Heart left ventricle (tissue), 16 donors: Measurements from ENCODE around the gene CXCL5. TPM values are rescaled to one million over a fixed set of nuclear protein-coding genes. Genes with fewer than 3 reads are reported as not detected.

Source experiments
- ATAC-seq, 4 donors: fragments of 200-7000 bp; cut with Tn5 transposase; one replicate each; pipeline ENCODE4 v1.9.1; 2020 to 2022; ENCODE audit warnings: moderate library complexity in 4 of 4, mild to moderate bottlenecking in 3 of 4, moderate number of reproducible peaks in 1 of 4
- DNase-seq, 5 donors: peaks; one replicate each; pipeline ENCODE4 v3.0.0-alpha.2; 2020
- H3K27ac ChIP-seq, 12 donors: fragments of 200-600 bp; sonication (generic) in 4 of 12; one replicate each; pipeline versions ENCODE4 v1.5.0 to v1.8.0; 2016 to 2022; ENCODE audit warnings: mild to moderate bottlenecking in 2 of 12
- H3K27me3 ChIP-seq, 9 donors: fragments of 200-600 bp; sonication (generic) in 2 of 9; one replicate each; pipeline versions ENCODE4 v1.5.1 to v1.8.0; 2016 to 2022; ENCODE audit warnings: mild to moderate bottlenecking in 3 of 9
- H3K36me3 ChIP-seq, 9 donors: fragments of 200-600 bp; sonication (generic) in 2 of 9; one replicate each; pipeline versions ENCODE4 v1.5.0 to v1.8.0; 2018 to 2022; ENCODE audit warnings: mild to moderate bottlenecking in 2 of 9
- H3K4me1 ChIP-seq, 12 donors: fragments of 200-600 bp; sonication (generic) in 4 of 12; one replicate each; pipeline versions ENCODE4 v1.5.0 to v1.8.0; 2016 to 2022; ENCODE audit warnings: mild to moderate bottlenecking in 3 of 12
- H3K4me3 ChIP-seq, 12 donors: fragments of 200-600 bp; sonication (generic) in 4 of 12; one replicate each; pipeline versions ENCODE4 v1.5.0 to v1.8.0; 2017 to 2022; ENCODE audit warnings: mild to moderate bottlenecking in 9 of 12, moderate library complexity in 4 of 12
- H3K9me3 ChIP-seq, 12 donors: fragments of 200-600 bp; sonication (generic) in 4 of 12; one replicate each; pipeline versions ENCODE4 v1.5.0 to v1.8.0; 2016 to 2022; ENCODE audit warnings: mild to moderate bottlenecking in 1 of 12
- POLR2A ChIP-seq, 2 donors: fragments of 450-650 bp; IDR thresholded peaks; one replicate each; pipeline ENCODE4 v1.6.1; 2017; ENCODE audit warnings: antibody characterized with exemption in 2 of 2, mild to moderate bottlenecking in 2 of 2, moderate library complexity in 2 of 2
- WGBS, 4 donors: extraction: QIAGEN DNeasy Blood & Tissue Kit in 2 of 4; methylation state at CpG; one replicate each; pipeline versions ENCODE4 v1.1.5 to v1.1.7; 2013 to 2018; 5-methylcytosine and 5-hydroxymethylcytosine counted together
- intact Hi-C, 10 donors: fragments of 100-400 bp; cut with DNase I; formaldehyde crosslinking; loops; one replicate each; pipeline versions ENCODE4 v1.11.1 to v1.14.2; 2022
- polyA plus RNA-seq, 2 donors: library from polyadenylated mRNA; stranded (reverse); fragments of 200-250 nt; gene quantifications; one replicate each; pipeline ENCODE4 v1.2.3, GENCODE V29; 2013
- total RNA-seq, 9 donors: library from RNA; depleted of rRNA in 2 of 9; stranded (reverse); fragments of >200 nt in 2 of 9; fragmentation: NEBNext Ultra II Directional in 3 of 9; extraction: Animal tissue kit (Norgen Biotek cat#: 25700) in 3 of 9; gene quantifications; one replicate each; pipeline versions ENCODE4 v1.1.0 to v1.2.4, GENCODE V29; 2016 to 2023
- TF ChIP-seq, protein P1 (sequence below), 12 donors: fragments of 200-600 bp; sonication (generic) in 4 of 12; IDR thresholded peaks; one replicate each; pipeline versions ENCODE4 v1.5.0 to v1.8.0; 2018 to 2022; ENCODE audit warnings: antibody characterized with exemption in 12 of 12, mild to moderate bottlenecking in 5 of 12
- donor health status: ischemic (EF 13 %, LVEDD 7.1; RV severe dilation, severe dysfunction).
- donor health status: healthy with polysubstance abuse.
- donor health status: DM: no; HTN: yes; CAD: no.
- donor health status: DM: no; HTN: no; CAD: no.
- donor health status: ischemic (EF 25% LVEDD 6.9; RV normal size, moderate dysfunction).
- donor health status: ischemic (EF 25% LVEDD 5.7; RV mildly dilated, moderate dysfunction).
- donor health status: healthy.
- donor health status: DM: yes; HTN: yes; CAD: no.
- donor health status: ischemic (EF 35%, LVEDD 5.7; RV mildly dilated, moderate dysfunction).
- donor health status: nonischemic (EF 11% LVEDD 7.7; RV severe dilation, severe dysfunction).
- donor health status: DM: yes; HTN: yes; CAD: no.
- donor health status: PGD.
- donor health status: ischemic (EF 29% LVEDD 5.4; RV normal size, mild dysfunction).
- donor health status: nonischemic (EF 23%, LVEDD 6.1; RV moderate dilation, normal function).

Gene CXCL5
- total and polyA plus RNA-seq, 11 donors, result 0.08 to 0.51 (median 0.10) TPM; not detected in 8

- no peaks in the 10 kb centered on the region for H3K36me3 ChIP-seq
- H3K9me3 ChIP-seq, result peaks cover 0 to 1% (median 0%) of the 10 kb centered on the region in 12 donors
- DNase-seq (no peak), ATAC-seq (peak in 1 of 4 donors; percentile 41)
- peaks cover 4 to 25% (median 14%) of the 10 kb centered on the region in 9 donors for H3K27me3 ChIP-seq
- TF ChIP-seq POLR2A (IDR thresholded peaks at IDR 0.05), result no peak
- TF ChIP-seq, protein P1, sequence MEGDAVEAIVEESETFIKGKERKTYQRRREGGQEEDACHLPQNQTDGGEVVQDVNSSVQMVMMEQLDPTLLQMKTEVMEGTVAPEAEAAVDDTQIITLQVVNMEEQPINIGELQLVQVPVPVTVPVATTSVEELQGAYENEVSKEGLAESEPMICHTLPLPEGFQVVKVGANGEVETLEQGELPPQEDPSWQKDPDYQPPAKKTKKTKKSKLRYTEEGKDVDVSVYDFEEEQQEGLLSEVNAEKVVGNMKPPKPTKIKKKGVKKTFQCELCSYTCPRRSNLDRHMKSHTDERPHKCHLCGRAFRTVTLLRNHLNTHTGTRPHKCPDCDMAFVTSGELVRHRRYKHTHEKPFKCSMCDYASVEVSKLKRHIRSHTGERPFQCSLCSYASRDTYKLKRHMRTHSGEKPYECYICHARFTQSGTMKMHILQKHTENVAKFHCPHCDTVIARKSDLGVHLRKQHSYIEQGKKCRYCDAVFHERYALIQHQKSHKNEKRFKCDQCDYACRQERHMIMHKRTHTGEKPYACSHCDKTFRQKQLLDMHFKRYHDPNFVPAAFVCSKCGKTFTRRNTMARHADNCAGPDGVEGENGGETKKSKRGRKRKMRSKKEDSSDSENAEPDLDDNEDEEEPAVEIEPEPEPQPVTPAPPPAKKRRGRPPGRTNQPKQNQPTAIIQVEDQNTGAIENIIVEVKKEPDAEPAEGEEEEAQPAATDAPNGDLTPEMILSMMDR (IDR thresholded peaks at IDR 0.05), result no peak
- intact Hi-C loops, result no loop called here
- H3K27ac ChIP-seq, result no peak overlapping the region
- no peak overlapping the region for H3K4me3 ChIP-seq
- 71 to 81% (median 76%) methylated on average over 7 of the region's 7 CpGs for WGBS, 4 donors
- peaks cover 0 to 9% (median 6%) of the 10 kb centered on the region in 12 donors for H3K4me1 ChIP-seq
These were observed 49.3 kb downstream of the CXCL5 start for GRCh38 chr4:73948990-73949706.

DNA sequence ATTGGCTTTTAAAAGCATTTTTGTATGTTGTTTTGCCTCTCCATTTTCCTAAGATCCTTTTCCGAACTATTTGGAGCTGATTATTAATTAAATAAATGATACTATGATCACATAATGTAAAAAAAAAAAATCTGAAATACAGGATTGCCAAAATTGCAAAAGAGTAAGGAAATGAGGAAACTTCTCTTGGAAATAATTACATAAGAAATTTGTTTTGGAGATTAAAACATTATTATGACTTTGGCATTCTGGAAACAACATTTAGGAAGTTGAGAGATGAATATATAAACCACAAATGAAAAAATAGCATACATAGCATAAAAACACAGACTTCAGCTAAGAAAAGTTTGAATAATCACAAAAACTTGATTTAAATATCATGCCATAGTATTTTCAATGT is 50.2 kb downstream of the CXCL5 start:
- DNase-seq (no peak), ATAC-seq (no peak)
- intact Hi-C loops, result no loop called here
- peaks cover 7 to 33% (median 20%) of the 10 kb centered on the region in 9 donors for H3K27me3 ChIP-seq
- H3K9me3 ChIP-seq, result no peaks in the 10 kb centered on the region
- peaks cover 0 to 12% (median 8%) of the 10 kb centered on the region in 12 donors for H3K4me1 ChIP-seq
- TF ChIP-seq POLR2A (IDR thresholded peaks at IDR 0.05), result no peak
- TF ChIP-seq, protein P1 (IDR thresholded peaks at IDR 0.05), result no peak
- H3K36me3 ChIP-seq, result no peaks in the 10 kb centered on the region
- no peak overlapping the region for H3K27ac ChIP-seq
- no peak overlapping the region for H3K4me3 ChIP-seq
- WGBS, 4 donors, result 63 to 84% (median 80%) methylated on average over 1 of the region's 1 CpG

- H3K9me3 ChIP-seq, result no peaks in the 10 kb centered on the region
- H3K27ac ChIP-seq, result no peak overlapping the region
- WGBS, 4 donors, result 74 to 75% (median 75%) methylated on average over 3 of the region's 3 CpGs
- ATAC-seq, result no peak
- peaks cover 7 to 39% (median 21%) of the 10 kb centered on the region in 9 donors for H3K27me3 ChIP-seq
- peaks cover 0 to 12% (median 8%) of the 10 kb centered on the region in 12 donors for H3K4me1 ChIP-seq
- intact Hi-C loops, result no loop called here
- H3K4me3 ChIP-seq, result no peak overlapping the region
- DNase-seq, result no peak
- TF ChIP-seq, protein P1 (IDR thresholded peaks at IDR 0.05), result no peak
- no peak for TF ChIP-seq POLR2A (IDR thresholded peaks at IDR 0.05)
- H3K36me3 ChIP-seq, result no peaks in the 10 kb centered on the region
These were observed 51.1 kb downstream of the CXCL5 start for GRCh38 chr4:73947239-73947985.
